CD4-positive, alpha-beta memory T cell (primary cell): Measurements from ENCODE around the gene ILDR1. TPM values are rescaled to one million over a fixed set of nuclear protein-coding genes. Genes with fewer than 3 reads are reported as not detected.
A peak's percentile ranks its signal among the peaks of the same experiment; 100 is the strongest.
"Not testable (repeated sequence)": the region's sequence is repeated elsewhere in the genome, so short reads cannot be mapped to it uniquely, and the experiment has no call there.

Source experiments
- CTCF ChIA-PET: fragments of 350-600 bp; sonication (Branson Sonifier 250); formaldehyde crosslinking; loops from one replicate; lab custom pipeline; 2021; ENCODE audit warnings: inconsistent platforms; ENCODE audit not compliant: partially characterized antibody; lab: Charles Lee
- POLR2A ChIA-PET: fragments of 350-600 bp; sonication (Branson Sonifier 250); formaldehyde crosslinking; loops from one replicate; lab custom pipeline; 2021; ENCODE audit not compliant: partially characterized antibody; lab: Charles Lee
- DNase-seq, 5 donors: peaks; one replicate each; pipeline versions ENCODE4 v3.0.0 to v3.0.0-alpha.2; 2020 to 2022; ENCODE audit warnings: mixed read lengths in 1 of 5
- H3K27ac ChIP-seq: one replicate; pipeline ENCODE4 v1.7.0; 2013; ENCODE audit warnings: low read depth, low read length
- H3K27me3 ChIP-seq: 2 replicates; pipeline ENCODE4 v1.7.0; 2013; ENCODE audit warnings: mild to moderate bottlenecking, low read length, moderate library complexity; ENCODE audit not compliant: insufficient read depth
- H3K36me3 ChIP-seq: 2 replicates; pipeline ENCODE4 v1.7.0; 2013; ENCODE audit warnings: mild to moderate bottlenecking, low read length, moderate library complexity; ENCODE audit not compliant: insufficient read depth
- H3K4me1 ChIP-seq: 2 replicates; pipeline ENCODE4 v1.7.0; 2013; ENCODE audit warnings: mild to moderate bottlenecking, low read length, moderate library complexity; ENCODE audit not compliant: insufficient read depth
- H3K4me3 ChIP-seq, 2 donors: one replicate each; pipeline ENCODE4 v1.7.0; 2013; ENCODE audit warnings: low read length in 2 of 2, mild to moderate bottlenecking in 1 of 2
- H3K9me3 ChIP-seq, 2 donors: one replicate each; pipeline ENCODE4 v1.7.0; 2013; ENCODE audit warnings: low read length in 2 of 2, control low read depth in 1 of 2; ENCODE audit not compliant: control insufficient read depth in 1 of 2
- H3K27ac Mint-ChIP-seq, 7 donors: one replicate each; pipeline ENCODE4 v1.8.0; 2020 to 2021; ENCODE audit warnings: mixed read lengths in 7 of 7, mild to moderate bottlenecking in 6 of 7, inconsistent platforms in 3 of 7, moderate library complexity in 3 of 7
- H3K27me3 Mint-ChIP-seq, 2 donors: one replicate each; pipeline ENCODE4 v1.8.0; 2020 to 2021; ENCODE audit warnings: mixed read lengths in 2 of 2
- H3K36me3 Mint-ChIP-seq, 2 donors: one replicate each; pipeline ENCODE4 v1.8.0; 2020 to 2021; ENCODE audit warnings: mixed read lengths in 2 of 2, inconsistent platforms in 1 of 2, mild to moderate bottlenecking in 1 of 2
- H3K4me1 Mint-ChIP-seq, 4 donors: one replicate each; pipeline ENCODE4 v1.8.0; 2020 to 2021; ENCODE audit warnings: mixed read lengths in 4 of 4, mild to moderate bottlenecking in 1 of 4
- H3K4me3 Mint-ChIP-seq, 8 donors: one replicate each; pipeline ENCODE4 v1.8.0; 2020 to 2021; ENCODE audit warnings: mixed read lengths in 8 of 8, mild to moderate bottlenecking in 7 of 8, moderate library complexity in 6 of 8, inconsistent platforms in 3 of 8
- H3K9me3 Mint-ChIP-seq, 8 donors: one replicate each; pipeline ENCODE4 v1.8.0; 2020 to 2021; ENCODE audit warnings: mixed read lengths in 8 of 8, mild to moderate bottlenecking in 5 of 8, inconsistent platforms in 3 of 8, moderate library complexity in 1 of 8
- intact Hi-C: fragments of 100-400 bp; cut with micrococcal nuclease; formaldehyde crosslinking; loops from one replicate; pipeline ENCODE4 v1.15.1; 2023
- polyA plus RNA-seq, 2 donors: library from polyadenylated mRNA; unstranded; fragments of 300-500 nt; fragmentation: Illumina TruSeq; gene quantifications; one replicate each; pipeline ENCODE4 v1.2.3, GENCODE V29; 2021
- total RNA-seq, 2 experiments: library from RNA; stranded (reverse); gene quantifications; one replicate each; pipeline ENCODE4 v1.2.3, GENCODE V29; 2021

Gene ILDR1
- total and polyA plus RNA-seq, 4 experiments from 2014 or later = not detected

DNA sequence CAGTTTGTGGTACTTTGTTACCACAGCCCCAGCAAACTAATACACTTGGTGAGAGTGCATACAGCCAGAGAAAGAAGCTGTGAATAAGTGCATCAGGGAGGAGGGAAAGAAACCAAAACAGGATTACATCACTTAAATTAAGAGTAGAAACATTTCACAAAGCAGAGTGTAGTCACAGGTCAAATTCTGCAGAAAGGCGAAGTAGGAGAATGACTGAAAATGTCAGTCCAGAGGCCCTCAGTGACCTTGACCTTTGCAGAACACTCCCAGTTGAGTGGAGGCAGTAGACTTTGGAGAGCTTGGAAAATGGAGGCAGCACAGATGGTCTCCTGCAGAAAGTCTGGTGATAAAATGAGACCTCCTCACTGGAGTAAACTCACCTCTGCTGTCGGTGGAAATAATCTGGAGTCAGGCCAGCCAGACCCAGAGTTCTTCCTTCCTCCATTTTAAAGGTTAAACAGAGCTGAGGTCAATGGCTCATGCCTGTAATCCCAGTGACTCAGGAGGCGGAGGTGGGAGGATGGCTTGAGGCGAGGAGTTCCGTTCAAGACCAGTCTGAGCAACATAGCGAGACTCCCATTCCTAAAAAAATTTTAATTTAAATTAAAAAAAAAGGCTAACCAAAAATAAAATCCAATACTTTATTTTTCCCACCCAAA, 38.1 kb upstream of the ILDR1 start:
- Histone ChIP-seq H3K27me3 (no peaks in the 10 kb centered on the region), H3K27ac (no peak overlapping the region), H3K4me3 (no peak overlapping the region), H3K4me1 (no peaks in the 10 kb centered on the region), H3K9me3 (no peaks in the 10 kb centered on the region), H3K36me3 (no peaks in the 10 kb centered on the region)
- CTCF ChIA-PET = no interaction called here
- POLR2A ChIA-PET = no interaction called here
- Mint-ChIP-seq H3K36me3 (no peaks in the 10 kb centered on the region), H3K9me3 (peaks cover 0 to 5% (median 0%) of the 10 kb centered on the region in 8 donors), H3K27ac (no peak overlapping the region), H3K27me3 (peaks cover 12 to 13% of the 10 kb centered on the region in 2 donors), H3K4me1 (no peaks in the 10 kb centered on the region), H3K4me3 (no peak overlapping the region)
- intact Hi-C loops = no loop called here
- DNase-seq = no peak

DNA sequence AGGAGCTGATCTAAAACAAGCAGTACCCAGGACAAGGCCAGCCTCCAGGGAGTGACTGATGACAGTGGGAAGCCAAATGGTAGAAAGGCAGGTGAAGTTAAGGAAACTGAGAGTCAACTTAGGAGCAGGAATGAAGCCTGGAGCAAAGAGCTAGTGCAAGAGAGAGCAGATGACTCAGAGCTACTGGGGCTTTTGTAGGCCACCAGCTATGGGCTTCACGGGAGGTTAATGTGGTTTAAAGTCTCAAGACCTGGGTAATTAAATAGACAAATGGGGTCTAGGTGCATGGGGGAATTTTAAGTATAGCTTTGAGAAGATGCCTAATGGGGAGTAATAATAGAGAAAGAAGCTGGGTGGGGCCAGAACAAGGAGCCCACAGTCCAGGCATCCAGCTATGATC, 36.2 kb upstream of the ILDR1 start:
- ChIA-PET POLR2A (no interaction called here), CTCF (no interaction called here)
- Histone ChIP-seq H3K9me3 (no peaks in the 10 kb centered on the region), H3K4me1 (no peaks in the 10 kb centered on the region), H3K36me3 (no peaks in the 10 kb centered on the region), H3K4me3 (no peak overlapping the region), H3K27me3 (no peaks in the 10 kb centered on the region), H3K27ac (no peak overlapping the region)
- peaks cover 11 to 13% of the 10 kb centered on the region in 2 donors for H3K27me3 Mint-ChIP-seq
- no peaks in the 10 kb centered on the region for H3K36me3 Mint-ChIP-seq
- H3K4me3 Mint-ChIP-seq = no peak overlapping the region
- intact Hi-C loops = no loop called here
- peak overlapping the region in 1 of 7 donors; percentile 47 for H3K27ac Mint-ChIP-seq
- no peaks in the 10 kb centered on the region for H3K4me1 Mint-ChIP-seq
- H3K9me3 Mint-ChIP-seq = peaks cover 0 to 5% (median 0%) of the 10 kb centered on the region in 8 donors
- DNase-seq = no peak

DNA sequence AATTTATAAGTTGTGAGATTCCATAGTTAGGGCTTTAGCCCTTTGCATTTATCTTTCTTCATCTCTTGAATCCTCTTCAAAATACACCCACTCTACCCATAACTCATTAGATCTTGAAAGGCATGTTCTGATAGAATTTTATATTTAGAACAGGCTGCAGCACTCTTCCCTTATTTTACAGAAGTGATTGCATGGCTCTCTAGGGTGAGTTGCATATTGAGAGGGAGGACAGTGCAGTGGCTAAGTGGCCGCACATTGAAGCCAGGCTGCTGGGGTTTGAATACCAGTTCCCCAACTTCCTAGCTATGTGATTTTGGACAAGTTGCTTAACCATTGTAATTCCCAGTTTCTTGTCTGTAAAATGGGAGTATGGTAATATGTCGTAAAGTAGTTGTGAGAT, 35.6 kb upstream of the ILDR1 start:
- Histone ChIP-seq H3K9me3 (no peaks in the 10 kb centered on the region), H3K4me3 (no peak overlapping the region), H3K27ac (no peak overlapping the region), H3K4me1 (no peaks in the 10 kb centered on the region), H3K27me3 (peaks cover 4% of the 10 kb centered on the region), H3K36me3 (no peaks in the 10 kb centered on the region)
- intact Hi-C loops = no loop called here
- Mint-ChIP-seq H3K9me3 (peaks cover 0 to 5% (median 0%) of the 10 kb centered on the region in 8 donors), H3K4me1 (no peaks in the 10 kb centered on the region), H3K27ac (no peak overlapping the region), H3K27me3 (peaks cover 12 to 13% of the 10 kb centered on the region in 2 donors), H3K36me3 (no peaks in the 10 kb centered on the region), H3K4me3 (no peak overlapping the region)
- CTCF ChIA-PET = no interaction called here
- POLR2A ChIA-PET = no interaction called here
- DNase-seq = no peak

DNA sequence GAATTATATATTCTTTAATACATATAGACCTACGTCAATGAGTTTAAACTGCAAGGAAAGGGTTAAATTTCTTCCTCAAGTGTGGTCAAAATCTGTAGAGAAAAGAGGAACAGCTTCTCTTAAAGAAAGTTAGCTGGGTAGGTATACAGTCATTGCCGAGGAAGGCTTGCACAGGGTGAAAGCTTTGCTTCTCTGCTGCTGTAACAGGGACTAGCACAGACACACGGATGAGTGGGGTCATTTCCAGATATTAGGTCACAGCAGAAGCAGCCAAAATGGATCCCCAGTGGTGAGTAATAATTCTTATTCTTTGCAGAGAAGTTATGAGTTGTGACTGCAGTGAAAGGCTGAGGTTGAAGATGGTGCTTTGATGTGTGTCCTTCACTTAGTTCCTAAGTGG, 33.2 kb upstream of the ILDR1 start, which contains the start of gene CD86:
Gene CD86, plus strand, starts transcription at position 148 of the 400 bp plus-strand sequence. Its CDS starts 128 bp downstream, at position 276.
- Mint-ChIP-seq H3K27ac (no peak within 1 kb of the TSS), H3K4me1 (no peaks in the 10 kb centered on the region)

DNA sequence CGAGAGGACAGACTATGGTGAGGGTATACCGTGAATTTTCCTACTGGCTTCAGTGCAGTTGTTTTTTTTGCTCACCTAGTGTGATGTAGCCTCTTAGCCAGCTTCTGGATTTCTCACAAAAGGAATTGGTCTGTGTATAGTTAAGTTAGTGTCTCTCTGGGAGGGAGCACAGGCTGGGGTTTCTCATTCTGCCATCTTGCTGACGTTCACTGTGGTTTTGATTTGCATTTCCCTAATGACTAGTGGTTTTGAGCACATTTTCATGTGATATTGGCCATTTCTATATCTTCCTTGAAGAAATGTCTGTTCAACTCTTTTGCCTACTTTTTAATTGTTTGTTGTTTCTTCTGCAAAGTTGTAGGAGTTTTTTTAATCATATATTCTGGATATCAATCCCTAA, 30.9 kb upstream of the ILDR1 start:
- POLR2A ChIA-PET = no interaction called here
- H3K27ac Mint-ChIP-seq = no peak overlapping the region
- Histone ChIP-seq H3K27ac (no peak overlapping the region), H3K27me3 (peaks cover 4% of the 10 kb centered on the region), H3K36me3 (no peaks in the 10 kb centered on the region), H3K9me3 (no peaks in the 10 kb centered on the region), H3K4me3 (no peak overlapping the region), H3K4me1 (no peaks in the 10 kb centered on the region)
- DNase-seq = no peak
- intact Hi-C loops = no loop called here
- H3K4me1 Mint-ChIP-seq = no peaks in the 10 kb centered on the region
- CTCF ChIA-PET = no interaction called here
- H3K4me3 Mint-ChIP-seq = no peak overlapping the region
- H3K9me3 Mint-ChIP-seq = peaks cover 0 to 5% (median 2%) of the 10 kb centered on the region in 8 donors
- H3K27me3 Mint-ChIP-seq = peaks cover 15 to 18% of the 10 kb centered on the region in 2 donors
- no peaks in the 10 kb centered on the region for H3K36me3 Mint-ChIP-seq

More for the DNA sequence above, 33.2 kb upstream of the ILDR1 start, which contains the start of gene CD86:
- Histone ChIP-seq H3K9me3 (no peaks in the 10 kb centered on the region), H3K36me3 (no peaks in the 10 kb centered on the region), H3K27me3 (peaks cover 4% of the 10 kb centered on the region), H3K27ac (no peak within 1 kb of the TSS), H3K4me3 (no peak within 1 kb of the TSS), H3K4me1 (no peaks in the 10 kb centered on the region)
- ChIA-PET POLR2A (no interaction called here), CTCF (no interaction called here)
- Mint-ChIP-seq H3K4me3 (no peak within 1 kb of the TSS), H3K9me3 (peaks cover 0 to 5% (median 0%) of the 10 kb centered on the region in 8 donors), H3K36me3 (no peaks in the 10 kb centered on the region), H3K27me3 (peaks cover 16 to 23% of the 10 kb centered on the region in 2 donors)
- intact Hi-C loops = no loop called here
- no peak for DNase-seq

DNA sequence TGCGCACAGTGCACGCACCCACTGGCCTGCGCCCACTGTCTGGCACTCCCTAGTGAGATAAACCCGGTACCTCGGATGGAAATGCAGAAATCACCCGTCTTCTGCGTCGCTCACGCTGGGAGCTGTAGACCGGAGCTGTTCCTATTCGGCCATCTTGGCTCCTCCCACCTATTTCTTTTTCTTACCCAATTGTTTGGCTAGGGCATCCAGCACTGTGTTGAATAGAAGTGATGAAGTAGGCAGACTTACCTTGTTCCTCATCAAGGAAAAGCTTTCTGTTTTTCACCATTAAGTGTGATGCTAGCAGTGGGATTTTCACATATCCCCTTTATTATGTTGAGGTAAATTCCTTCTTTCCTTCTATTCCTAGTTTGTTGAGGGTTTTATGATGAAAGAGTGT, 25.7 kb upstream of the ILDR1 start:
- POLR2A ChIA-PET, H3K36me3 ChIP-seq, H3K4me1 Mint-ChIP-seq, CTCF ChIA-PET, H3K27me3 ChIP-seq, H3K4me1 ChIP-seq, DNase-seq, H3K4me3 Mint-ChIP-seq, H3K9me3 Mint-ChIP-seq, H3K4me3 ChIP-seq, H3K9me3 ChIP-seq, H3K27ac Mint-ChIP-seq, intact Hi-C loops, H3K36me3 Mint-ChIP-seq, H3K27ac ChIP-seq: not testable (repeated sequence)
- peaks cover 5 to 10% of the 10 kb centered on the region in 2 donors for H3K27me3 Mint-ChIP-seq

DNA sequence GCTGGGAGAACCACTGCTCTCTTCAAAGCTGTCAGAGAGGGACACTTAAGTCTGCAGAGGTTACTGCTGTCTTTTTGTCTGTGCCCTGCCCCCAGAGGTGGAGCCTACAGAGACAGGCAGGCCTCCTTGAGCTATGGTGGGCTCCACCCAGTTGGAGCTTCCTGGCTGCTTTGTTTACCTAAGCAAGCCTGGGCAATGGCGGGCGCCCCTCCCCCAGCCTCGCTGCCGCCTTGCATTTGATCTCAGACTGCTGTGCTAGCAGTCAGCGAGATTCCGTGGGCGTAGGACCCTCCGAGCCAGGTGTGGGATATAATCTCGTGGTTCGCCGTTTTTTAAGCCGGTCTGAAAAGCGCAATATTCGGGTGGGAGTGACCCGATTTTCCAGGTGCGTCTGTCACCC, 25.2 kb upstream of the ILDR1 start:
- H3K27ac ChIP-seq, H3K36me3 Mint-ChIP-seq, H3K27ac Mint-ChIP-seq, H3K9me3 Mint-ChIP-seq, DNase-seq, H3K4me1 Mint-ChIP-seq, H3K9me3 ChIP-seq, POLR2A ChIA-PET, H3K27me3 Mint-ChIP-seq, H3K27me3 ChIP-seq, CTCF ChIA-PET, H3K4me3 Mint-ChIP-seq, intact Hi-C loops, H3K4me3 ChIP-seq, H3K36me3 ChIP-seq, H3K4me1 ChIP-seq: not testable (repeated sequence)
